ENCODE data around the gene GNMT. TPM values are rescaled to one million over a fixed set of nuclear protein-coding genes. Genes with fewer than 3 reads are reported as not detected.

GNMT gene
- total and polyA plus RNA-seq, 9 of the 15 experiments (the other 6 are each of a cell fraction or from before 2014, with no cell fraction given) = 0.11 to 0.29 (median 0.15) TPM; not detected in 6

GRCh38 chr6:42963179-42963854 lies 2.8 kb downstream of the GNMT start (continued):
- TF ChIP-seq ZNF740 (CRISPR knock-in tag; IDR thresholded peaks at IDR 0.05) = peak; percentile 45; the same call in 1 of the 2 replicates
- peak in 1 of 2 experiments; percentile 71; a peak in 1 of 4 replicates for TF ChIP-seq ZNF740 (tag; IDR thresholded peaks at IDR 0.05)
- TF ChIP-seq BCOR (IDR thresholded peaks at IDR 0.05) = no peak
- TF ChIP-seq, protein P1, sequence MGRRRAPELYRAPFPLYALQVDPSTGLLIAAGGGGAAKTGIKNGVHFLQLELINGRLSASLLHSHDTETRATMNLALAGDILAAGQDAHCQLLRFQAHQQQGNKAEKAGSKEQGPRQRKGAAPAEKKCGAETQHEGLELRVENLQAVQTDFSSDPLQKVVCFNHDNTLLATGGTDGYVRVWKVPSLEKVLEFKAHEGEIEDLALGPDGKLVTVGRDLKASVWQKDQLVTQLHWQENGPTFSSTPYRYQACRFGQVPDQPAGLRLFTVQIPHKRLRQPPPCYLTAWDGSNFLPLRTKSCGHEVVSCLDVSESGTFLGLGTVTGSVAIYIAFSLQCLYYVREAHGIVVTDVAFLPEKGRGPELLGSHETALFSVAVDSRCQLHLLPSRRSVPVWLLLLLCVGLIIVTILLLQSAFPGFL (CRISPR knock-in tag; IDR thresholded peaks at IDR 0.05) = no peak
- no peak for TF ChIP-seq POLR2AphosphoS2 (IDR thresholded peaks at IDR 0.05; ENCODE audit: low read length)
- TF ChIP-seq BACH1 (tag; IDR thresholded peaks at IDR 0.05) = no peak
- no peak for TF ChIP-seq EHMT2 (IDR thresholded peaks at IDR 0.05)

Data from K562 (cell line).